Middle frontal gyrus (tissue), 1 donor: Measurements from ENCODE around the gene BCL11B.
A peak's percentile ranks its signal among the peaks of the same experiment; 100 is the strongest.
"Not testable (repeated sequence)": the region's sequence is repeated elsewhere in the genome, so short reads cannot be mapped to it uniquely, and the experiment has no call there.

Experiments
- DNase-seq: peaks from one replicate; pipeline ENCODE4 v3.0.0-alpha.2; 2015; ENCODE audit warnings: low spot score; ENCODE audit errors: extremely low spot score

Gene BCL11B

GRCh38 chr14:99202516-99202915 is 69.5 kb downstream of the BCL11B start:
- DNase-seq: no peak

- no peak for DNase-seq
These were observed 70.5 kb downstream of the BCL11B start for GRCh38 chr14:99201351-99202073.

- no peak for DNase-seq
These were observed 71.4 kb downstream of the BCL11B start for GRCh38 chr14:99200654-99201005.

- no peak for DNase-seq
These were observed 71.9 kb downstream of the BCL11B start for GRCh38 chr14:99199846-99200653.

- no peak for DNase-seq
These were observed 73.1 kb downstream of the BCL11B start for GRCh38 chr14:99198746-99199502.

GRCh38 chr14:99196310-99196650 is 75.7 kb downstream of the BCL11B start:
- DNase-seq: no peak

GRCh38 chr14:99195602-99196309 is 76.2 kb downstream of the BCL11B start:
- DNase-seq: no peak

- DNase-seq: no peak
These were observed 77.3 kb downstream of the BCL11B start for GRCh38 chr14:99194736-99195135.

GRCh38 chr14:99194136-99194535 is 77.9 kb downstream of the BCL11B start:
- DNase-seq: no peak

- DNase-seq: no peak
These were observed 79.2 kb downstream of the BCL11B start for GRCh38 chr14:99192830-99193229.

- peak; percentile 42 for DNase-seq
These were observed 79.9 kb downstream of the BCL11B start for GRCh38 chr14:99192028-99192621.

- DNase-seq: no peak
These were observed 80.5 kb downstream of the BCL11B start for GRCh38 chr14:99191395-99192027.

GRCh38 chr14:99190696-99191394 is 81.2 kb downstream of the BCL11B start:
- no peak for DNase-seq

- DNase-seq: no peak
These were observed 82.7 kb downstream of the BCL11B start for GRCh38 chr14:99189201-99189801.

- DNase-seq: no peak
These were observed 83.2 kb downstream of the BCL11B start for GRCh38 chr14:99188731-99189191.

- no peak for DNase-seq
These were observed 84.1 kb downstream of the BCL11B start for GRCh38 chr14:99187858-99188257.

- no peak for DNase-seq
These were observed 84.9 kb downstream of the BCL11B start for GRCh38 chr14:99186956-99187690.

GRCh38 chr14:99186336-99186735 is 85.7 kb downstream of the BCL11B start:
- DNase-seq: not testable (repeated sequence)
